ENCODE measurements around the gene KLHL40.

DNA sequence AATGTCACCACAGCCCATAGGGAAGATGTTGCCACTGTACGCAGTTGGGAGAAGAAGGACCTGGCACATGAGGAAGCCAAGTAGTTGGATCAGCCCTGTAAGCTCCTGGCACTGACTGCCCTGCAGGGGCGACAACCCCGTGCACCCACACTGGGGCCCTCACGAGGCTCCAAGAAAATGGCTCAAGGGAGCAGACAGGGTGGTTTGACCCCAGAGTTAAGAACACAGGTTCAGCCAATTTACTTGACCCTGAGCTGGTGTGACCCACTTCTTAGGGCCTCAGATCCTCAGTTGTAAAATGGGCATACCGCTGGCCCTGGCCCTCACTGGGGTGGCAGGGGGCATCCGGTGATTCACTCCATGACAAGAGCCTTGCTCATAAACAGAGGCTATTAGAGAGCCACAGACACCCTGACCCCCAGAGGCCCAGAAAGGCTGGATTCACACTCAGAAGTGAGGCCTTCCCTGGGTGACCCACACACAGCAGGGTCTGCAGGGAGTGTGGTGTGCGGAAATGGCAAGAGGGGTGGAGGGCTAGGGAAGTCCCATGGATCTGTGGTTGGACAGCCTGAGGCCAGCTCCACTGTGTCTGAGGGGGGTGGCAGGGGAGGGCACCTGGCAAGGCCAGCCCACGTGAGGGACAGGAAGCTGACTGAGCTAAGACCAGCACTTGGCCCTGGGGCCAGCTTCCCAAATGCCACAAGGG lies 19.0 kb downstream of the KLHL40 start:
- TF ChIP-seq CTCF (IDR thresholded peaks at IDR 0.05) (no peak), POLR2A (IDR thresholded peaks at IDR 0.05) (no peak), POLR2AphosphoS5 (IDR thresholded peaks at IDR 0.05) (no peak)

All from suprapubic skin (tissue), 4 donors.